NB4 (cell line): ENCODE results near the gene HNF1A.

Experiments
- CTCF ChIP-seq: IDR thresholded peaks from one replicate; pipeline ENCODE4 v1.5.1; 2012; ENCODE audit warnings: low read depth, low read length
- MAX ChIP-seq: IDR thresholded peaks from 2 replicates; pipeline ENCODE4 v1.6.1; 2011; ENCODE audit warnings: low read depth, low read length
- POLR2A ChIP-seq: IDR thresholded peaks from 2 replicates; pipeline ENCODE4 v1.6.1; 2011; ENCODE audit warnings: mild to moderate bottlenecking; ENCODE audit not compliant: insufficient read length; ENCODE audit errors: extremely low read depth

- TF ChIP-seq POLR2A (no peak), CTCF (no peak), MAX (no peak)
Observed at GRCh38 chr12:121025442-121026226, 47.3 kb downstream of the HNF1A start.
